Ishikawa (cell line): Measurements from ENCODE around the gene RAPGEF2.

Experiments used
- CEBPB ChIP-seq: IDR thresholded peaks from 2 replicates; pipeline ENCODE4 v1.6.1; 2012
- CREB1 ChIP-seq: IDR thresholded peaks from 2 replicates; pipeline ENCODE4 v1.6.1; 2012; ENCODE audit warnings: low read depth
- EGR1 ChIP-seq: IDR thresholded peaks from 2 replicates; pipeline ENCODE4 v1.6.1; 2012
- EP300 ChIP-seq: IDR thresholded peaks from 2 replicates; pipeline ENCODE4 v1.6.1; 2012; ENCODE audit warnings: borderline replicate concordance
- FOXM1 ChIP-seq: IDR thresholded peaks from 2 replicates; pipeline ENCODE4 v1.6.1; 2012; ENCODE audit warnings: low read depth, borderline replicate concordance
- NFIC ChIP-seq: IDR thresholded peaks from 2 replicates; pipeline ENCODE4 v1.6.1; 2012
- RAD21 ChIP-seq: IDR thresholded peaks from 2 replicates; pipeline ENCODE4 v1.6.1; 2012; ENCODE audit warnings: low read depth
- REST ChIP-seq: IDR thresholded peaks from 2 replicates; pipeline ENCODE4 v1.6.1; 2012; ENCODE audit warnings: low read depth, mild to moderate bottlenecking
- TAF1 ChIP-seq: IDR thresholded peaks from 2 replicates; pipeline ENCODE4 v1.6.1; 2012; ENCODE audit warnings: low read depth, mild to moderate bottlenecking
- TCF12 ChIP-seq: IDR thresholded peaks from 2 replicates; pipeline ENCODE4 v1.6.1; 2012; ENCODE audit warnings: low read depth
- TEAD4 ChIP-seq: IDR thresholded peaks from 2 replicates; pipeline ENCODE4 v1.6.1; 2012
- USF1 ChIP-seq: IDR thresholded peaks from 2 replicates; pipeline ENCODE4 v1.6.1; 2012
- YY1 ChIP-seq: IDR thresholded peaks from 2 replicates; pipeline ENCODE4 v1.6.1; 2012; ENCODE audit warnings: low read depth
- ZBTB7A ChIP-seq: IDR thresholded peaks from 2 replicates; pipeline ENCODE4 v1.6.1; 2012; ENCODE audit warnings: low read depth
- TF ChIP-seq, protein P1 (sequence below): IDR thresholded peaks from 2 replicates; pipeline ENCODE4 v1.6.1; 2012

The RAPGEF2 gene

DNA sequence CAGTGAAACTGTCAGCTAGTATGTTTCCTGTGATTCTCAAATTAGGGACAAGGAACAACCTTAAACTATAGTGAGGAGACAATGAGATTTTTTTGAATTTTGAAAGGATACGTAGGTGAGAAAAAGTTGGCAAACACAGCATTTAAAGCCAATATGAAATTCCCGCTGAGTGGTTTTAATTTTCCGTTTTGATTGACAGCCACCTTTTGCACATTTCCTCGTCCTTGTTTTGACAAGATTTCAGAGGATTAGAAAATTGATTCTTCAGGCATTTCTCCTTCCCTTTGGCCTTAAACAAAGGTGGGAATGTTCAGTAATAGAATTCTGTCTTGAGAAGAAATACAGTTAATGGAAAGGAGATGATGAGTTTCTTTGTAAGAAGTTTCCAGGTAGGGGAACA lies 52.2 kb downstream of the RAPGEF2 start:
- TF ChIP-seq NFIC (no peak), USF1 (no peak), EGR1 (no peak), YY1 (no peak), ZBTB7A (no peak), REST (no peak), TEAD4 (no peak), TCF12 (no peak)
- TF ChIP-seq, protein P1, sequence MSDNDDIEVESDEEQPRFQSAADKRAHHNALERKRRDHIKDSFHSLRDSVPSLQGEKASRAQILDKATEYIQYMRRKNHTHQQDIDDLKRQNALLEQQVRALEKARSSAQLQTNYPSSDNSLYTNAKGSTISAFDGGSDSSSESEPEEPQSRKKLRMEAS = no peak

DNA sequence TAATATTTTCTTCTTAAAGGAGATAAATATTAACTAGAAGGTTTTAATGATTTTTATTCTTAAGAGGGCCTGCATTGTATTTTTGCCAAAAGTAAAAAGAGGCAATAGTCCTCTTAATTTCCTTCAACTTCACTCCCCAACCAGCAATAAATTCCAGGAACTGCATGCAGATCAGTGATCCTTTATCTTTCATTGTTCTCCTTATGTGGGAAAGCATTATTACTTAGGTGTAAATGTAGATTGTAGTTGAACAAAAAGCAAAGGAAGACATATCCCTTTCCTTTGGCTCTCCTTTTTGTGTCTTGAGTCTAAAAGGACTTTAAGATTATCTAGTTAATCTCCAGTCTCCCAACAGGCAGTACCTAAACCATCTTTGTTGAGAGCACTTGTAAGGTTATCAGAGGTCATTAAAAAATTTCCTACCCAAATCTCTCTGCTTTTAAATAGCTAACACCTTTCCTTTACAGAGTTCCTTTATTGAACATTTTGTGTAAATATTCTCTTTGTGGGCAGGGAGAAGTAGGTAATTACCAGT lies 55.3 kb downstream of the RAPGEF2 start:
- TF ChIP-seq CEBPB (no peak), YY1 (no peak), NFIC (no peak), TCF12 (no peak), TEAD4 (no peak), TAF1 (no peak), EGR1 (no peak)

DNA sequence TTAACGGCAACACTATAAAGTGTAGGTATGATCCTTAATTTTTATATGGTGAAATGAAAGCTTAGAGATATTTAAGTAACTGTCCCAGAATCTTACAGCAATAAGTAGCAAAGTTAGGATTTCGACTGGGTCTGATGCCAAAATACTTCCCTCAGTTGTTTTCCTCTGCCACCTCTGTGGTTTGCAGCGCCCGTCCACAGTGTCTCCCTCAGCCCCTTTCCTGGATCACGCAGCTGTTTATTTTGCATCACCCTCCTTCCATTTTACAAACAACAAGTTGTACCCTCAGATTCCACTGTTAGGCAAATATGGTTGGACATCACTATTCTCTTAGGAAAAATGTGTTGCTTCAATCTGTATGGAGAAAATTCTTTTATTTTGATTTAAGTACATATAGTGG lies 56.1 kb downstream of the RAPGEF2 start:
- TF ChIP-seq REST (no peak), TCF12 (no peak), USF1 (no peak), TAF1 (no peak), RAD21 (no peak)

DNA sequence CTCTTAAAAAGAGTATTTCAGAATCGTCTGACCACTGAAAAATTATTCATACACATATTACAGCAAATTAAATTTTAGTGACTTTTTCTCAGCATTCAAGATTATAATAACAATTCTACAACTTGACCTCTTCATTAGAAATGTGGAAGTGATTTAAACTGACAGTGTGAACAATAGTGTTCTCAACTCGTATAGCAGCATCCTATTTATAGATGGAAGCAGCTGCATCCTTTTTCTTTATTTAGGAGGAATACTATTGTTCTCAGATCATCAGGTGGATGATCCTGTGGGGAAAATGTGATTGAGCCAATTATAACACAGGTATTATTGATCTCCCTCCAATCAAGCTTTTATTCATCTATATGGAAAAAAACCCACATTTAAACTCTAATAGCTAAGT lies 56.7 kb downstream of the RAPGEF2 start:
- TF ChIP-seq, protein P1 = no peak
- no peak for TF ChIP-seq FOXM1
- no peak for TF ChIP-seq CREB1
- TF ChIP-seq EP300 = no peak
- TF ChIP-seq RAD21 = no peak
- no peak for TF ChIP-seq TCF12
- no peak for TF ChIP-seq USF1
- no peak for TF ChIP-seq EGR1
- TF ChIP-seq YY1 = no peak
- TF ChIP-seq ZBTB7A = no peak
- no peak for TF ChIP-seq TAF1
- TF ChIP-seq REST = no peak
- no peak for TF ChIP-seq NFIC

DNA sequence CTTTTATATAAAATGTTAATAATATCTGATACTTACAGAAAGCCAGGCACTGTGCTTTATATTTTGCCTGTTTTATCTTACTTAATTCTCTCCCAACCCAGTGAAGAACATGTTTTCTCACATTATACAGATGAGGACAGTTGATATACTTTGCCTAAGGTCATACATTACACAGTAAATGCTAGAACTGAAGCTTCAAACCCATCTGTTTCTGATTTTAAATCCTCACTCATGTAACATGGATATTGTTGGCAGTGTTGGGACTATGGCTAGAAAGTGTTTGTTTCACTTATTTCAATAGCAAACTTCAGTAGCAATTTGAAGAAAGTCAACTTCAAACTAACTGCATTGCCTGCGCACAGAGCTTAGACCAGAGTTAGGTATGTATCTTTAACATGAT lies 57.4 kb downstream of the RAPGEF2 start:
- no peak for TF ChIP-seq TCF12
